GM10266 (cell line): ENCODE results near the gene KRTAP19-7.

Experiments
- DNase-seq: peaks from one replicate; pipeline ENCODE4 v3.0.0; 2012; ENCODE audit errors: extremely low spot score
- TF ChIP-seq, protein P1 (sequence below): IDR thresholded peaks from 2 replicates; pipeline ENCODE4 v1.5.1; 2012; ENCODE audit warnings: mild to moderate bottlenecking, low read depth; ENCODE audit not compliant: control insufficient read depth, insufficient read depth; ENCODE audit errors: missing control alignments

The KRTAP19-7 gene

GRCh38 chr21:30580132-30580531 is 19.0 kb upstream of the KRTAP19-7 start:
- TF ChIP-seq, protein P1, sequence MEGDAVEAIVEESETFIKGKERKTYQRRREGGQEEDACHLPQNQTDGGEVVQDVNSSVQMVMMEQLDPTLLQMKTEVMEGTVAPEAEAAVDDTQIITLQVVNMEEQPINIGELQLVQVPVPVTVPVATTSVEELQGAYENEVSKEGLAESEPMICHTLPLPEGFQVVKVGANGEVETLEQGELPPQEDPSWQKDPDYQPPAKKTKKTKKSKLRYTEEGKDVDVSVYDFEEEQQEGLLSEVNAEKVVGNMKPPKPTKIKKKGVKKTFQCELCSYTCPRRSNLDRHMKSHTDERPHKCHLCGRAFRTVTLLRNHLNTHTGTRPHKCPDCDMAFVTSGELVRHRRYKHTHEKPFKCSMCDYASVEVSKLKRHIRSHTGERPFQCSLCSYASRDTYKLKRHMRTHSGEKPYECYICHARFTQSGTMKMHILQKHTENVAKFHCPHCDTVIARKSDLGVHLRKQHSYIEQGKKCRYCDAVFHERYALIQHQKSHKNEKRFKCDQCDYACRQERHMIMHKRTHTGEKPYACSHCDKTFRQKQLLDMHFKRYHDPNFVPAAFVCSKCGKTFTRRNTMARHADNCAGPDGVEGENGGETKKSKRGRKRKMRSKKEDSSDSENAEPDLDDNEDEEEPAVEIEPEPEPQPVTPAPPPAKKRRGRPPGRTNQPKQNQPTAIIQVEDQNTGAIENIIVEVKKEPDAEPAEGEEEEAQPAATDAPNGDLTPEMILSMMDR = no peak
- no peak for DNase-seq

DNA sequence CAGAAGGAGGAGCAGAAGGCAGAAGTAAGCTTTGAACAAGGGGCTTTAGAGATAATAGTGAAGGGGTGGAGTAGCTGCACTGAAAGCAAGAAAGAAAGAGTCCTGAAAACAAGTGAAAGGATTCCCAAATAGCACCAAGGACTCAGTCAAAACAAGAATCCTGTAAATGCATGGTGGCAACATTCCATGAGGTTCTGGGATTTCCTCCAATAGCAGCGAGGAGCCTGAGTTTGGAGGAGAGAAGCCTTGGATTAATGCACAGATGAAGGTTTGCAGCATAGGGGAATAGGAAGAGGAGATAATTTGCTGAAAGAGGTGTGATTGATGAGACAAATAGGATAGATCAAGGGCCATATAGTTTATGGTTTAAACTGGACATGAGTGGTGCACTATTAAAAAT is 18.2 kb upstream of the KRTAP19-7 start:
- DNase-seq = no peak
- TF ChIP-seq, protein P1 = no peak

DNA sequence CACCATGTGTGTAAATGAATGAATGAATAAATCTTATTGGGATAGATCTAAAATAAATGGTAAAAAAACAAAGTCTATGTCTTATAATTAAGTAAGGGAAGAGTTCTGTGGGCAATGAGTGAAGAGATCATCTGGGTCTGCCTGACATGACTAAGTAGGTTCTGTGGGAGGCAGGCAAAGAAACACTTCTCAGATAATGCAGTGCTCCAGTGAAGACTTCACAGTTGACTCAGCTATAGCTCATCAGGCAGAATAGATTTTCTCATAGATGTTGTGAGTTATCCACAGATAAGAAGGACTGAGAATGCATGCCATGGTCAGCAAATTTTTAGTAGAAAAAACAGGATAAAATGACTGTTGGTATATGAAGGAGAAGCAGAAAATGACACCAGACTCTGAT is 16.7 kb upstream of the KRTAP19-7 start:
- TF ChIP-seq, protein P1 = no peak
- no peak for DNase-seq

DNA sequence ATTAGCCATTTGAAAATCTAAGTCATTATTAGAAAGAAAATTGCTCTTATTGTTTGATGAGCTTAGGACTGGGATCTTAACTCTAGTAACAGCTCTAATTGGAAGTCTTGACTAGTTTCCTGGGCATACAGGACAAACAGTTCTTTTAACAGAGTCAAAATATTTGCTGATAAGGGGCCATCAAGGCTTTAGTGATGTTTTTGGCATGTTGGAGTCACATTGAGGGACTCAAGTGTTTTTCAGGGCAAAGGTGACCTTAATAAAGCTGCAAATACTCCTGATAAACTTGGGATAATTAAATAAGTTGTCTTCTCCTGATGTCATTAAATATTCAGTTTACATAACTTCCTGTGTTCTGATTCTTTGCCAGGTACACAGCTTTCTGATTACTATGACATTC is 6.5 kb upstream of the KRTAP19-7 start:
- no peak for DNase-seq
- TF ChIP-seq, protein P1 = no peak

GRCh38 chr21:30563630-30564029 is 2.5 kb upstream of the KRTAP19-7 start:
- TF ChIP-seq, protein P1 = no peak
- DNase-seq = no peak

GRCh38 chr21:30563072-30563471 is 2.0 kb upstream of the KRTAP19-7 start:
- no peak for DNase-seq
- TF ChIP-seq, protein P1 = no peak

GRCh38 chr21:30561957-30562356 is 843 bp upstream of the KRTAP19-7 start:
- no peak for DNase-seq
- TF ChIP-seq, protein P1 = no peak
